Gastrocnemius medialis (tissue), 4 donors: ENCODE results near the gene METTL16. TPM values are rescaled to one million over a fixed set of nuclear protein-coding genes. Genes with fewer than 3 reads are reported as not detected.

Source experiments
- ATAC-seq, 2 donors: fragments of 150-250 bp; one replicate each; pipeline ENCODE4 v1.9.1; 2016
- DNase-seq, 2 donors: peaks; one replicate each; pipeline ENCODE4 v3.0.0-alpha.2; 2019
- H3K27ac ChIP-seq, 4 donors: fragments of 200-600 bp; sonication (generic); 1 replicate in 1 of 4; 2 replicates in 3 of 4; pipeline ENCODE4 v1.5.1; 2016 to 2018; ENCODE audit warnings: mild to moderate bottlenecking in 2 of 4, moderate library complexity in 1 of 4
- H3K27me3 ChIP-seq, 3 donors: fragments of 200-600 bp; sonication (generic) in 2 of 3; 1 replicate in 1 of 3; 2 replicates in 2 of 3; pipeline versions ENCODE4 v1.5.1 to v1.6.0; 2016 to 2019; ENCODE audit warnings: mild to moderate bottlenecking in 1 of 3, moderate library complexity in 1 of 3
- H3K36me3 ChIP-seq, 2 donors: fragments of 200-600 bp; sonication (generic) in 1 of 2; one replicate each; pipeline ENCODE4 v1.5.1; 2017 to 2018
- H3K4me1 ChIP-seq, 2 donors: fragments of 200-600 bp; sonication (generic) in 1 of 2; one replicate each; pipeline ENCODE4 v1.5.1; 2016 to 2017; ENCODE audit warnings: mild to moderate bottlenecking in 2 of 2
- H3K4me3 ChIP-seq, 4 donors: fragments of 200-600 bp; sonication (generic) in 3 of 4; 1 replicate in 1 of 4; 2 replicates in 3 of 4; pipeline ENCODE4 v1.5.1; 2016 to 2019; ENCODE audit warnings: mild to moderate bottlenecking in 2 of 4
- H3K9me3 ChIP-seq, 3 donors: fragments of 200-600 bp; sonication (generic) in 2 of 3; 1 replicate in 1 of 3; 2 replicates in 2 of 3; pipeline ENCODE4 v1.5.1; 2016 to 2019
- CTCF ChIP-seq, 5 experiments: fragments of 450-650 bp in 3 of 5; fragments of 200-600 bp in 2 of 5; sonication (generic) in 2 of 5; IDR thresholded peaks in 4 of 5; conservative IDR thresholded peaks in 1 of 5; 1 replicate in 4 of 5; 2 replicates in 1 of 5; pipeline ENCODE4 v1.5.1; 2016 to 2019; ENCODE audit warnings: antibody characterized with exemption in 5 of 5, mild to moderate bottlenecking in 3 of 5, moderate library complexity in 3 of 5
- POLR2A ChIP-seq, 2 donors: fragments of 450-650 bp; IDR thresholded peaks; one replicate each; pipeline ENCODE4 v1.6.1; 2017; ENCODE audit warnings: antibody characterized with exemption in 2 of 2, mild to moderate bottlenecking in 2 of 2, moderate library complexity in 2 of 2
- in situ Hi-C, 4 donors: fragments of 200-750 bp; cut with MboI; loops; one replicate each; pipeline versions ENCODE4 v1.15.0 to v1.8.0; 2017; ENCODE audit warnings: low sequenced_read_pairs in 4 of 4
- intact Hi-C: fragments of 100-400 bp; cut with DNase I; formaldehyde crosslinking; loops from one replicate; pipeline ENCODE4 v1.15.1; 2023; ENCODE audit warnings: low total_unique reads
- total RNA-seq, 4 donors: library from RNA; depleted of rRNA; stranded (reverse); fragments of >200 nt; gene quantifications; one replicate each; pipeline versions ENCODE4 v1.1.0 to v1.2.3, GENCODE V29; 2016

The METTL16 gene
- total RNA-seq, 4 donors from 2014 or later: 18.2 to 59.7 (median 25.4) TPM

GRCh38 chr17:2405247-2405926 is 106.3 kb downstream of the METTL16 start:
- in situ Hi-C loops (loop anchor here in 1 of 4 donors (25.0 kb wide), 1 partner anchor 307 kb away; the partner anchor contains the start of gene CLUH), intact Hi-C loops (loop anchor here (10.0 kb wide), 1 partner anchor 189 kb away; the partner anchor contains the start of gene PAFAH1B1)
- TF ChIP-seq POLR2A (IDR thresholded peaks at IDR 0.05): no peak
- TF ChIP-seq CTCF (IDR thresholded peaks at IDR 0.05 in 4 of 5, conservative IDR thresholded peaks at IDR 0.05 in 1 of 5): no peak
- Histone ChIP-seq H3K4me3 (no peak overlapping the region), H3K4me1 (peaks cover 40 to 48% of the 10 kb centered on the region in 2 donors), H3K36me3 (no peaks in the 10 kb centered on the region), H3K27ac (peak overlapping the region; percentile 75 to 99 (median 81)), H3K9me3 (no peaks in the 10 kb centered on the region), H3K27me3 (no peaks in the 10 kb centered on the region)
- ATAC-seq (no peak), DNase-seq (no peak)

- H3K4me3 ChIP-seq: no peak overlapping the region
- ATAC-seq (no peak), DNase-seq (no peak)
- TF ChIP-seq CTCF (IDR thresholded peaks at IDR 0.05 in 4 of 5, conservative IDR thresholded peaks at IDR 0.05 in 1 of 5): no peak
- TF ChIP-seq POLR2A (IDR thresholded peaks at IDR 0.05): no peak
- H3K36me3 ChIP-seq: no peaks in the 10 kb centered on the region
- peak overlapping the region; percentile 97 to 99 (median 99) for H3K27ac ChIP-seq
- H3K27me3 ChIP-seq: no peaks in the 10 kb centered on the region
- no peaks in the 10 kb centered on the region for H3K9me3 ChIP-seq
- in situ Hi-C loops (loop anchor here in 1 of 4 donors (25.0 kb wide), 1 partner anchor 309 kb away; the partner anchor contains the start of gene CLUH), intact Hi-C loops (loop anchor here (2.0 to 10.0 kb wide), 4 partner anchors 18 to 351 kb away; partner anchors contain the start of genes PAFAH1B1, SGSM2 and TSR1)
- H3K4me1 ChIP-seq: peaks cover 50 to 54% of the 10 kb centered on the region in 2 donors
Measured at GRCh38 chr17:2403044-2403443, 108.6 kb downstream of the METTL16 start.

- Histone ChIP-seq H3K27me3 (no peaks in the 10 kb centered on the region), H3K4me1 (peaks cover 54 to 57% of the 10 kb centered on the region in 2 donors), H3K4me3 (peak overlapping the region; percentile 63 to 89 (median 85)), H3K9me3 (no peaks in the 10 kb centered on the region), H3K36me3 (no peaks in the 10 kb centered on the region), H3K27ac (peak overlapping the region; percentile 97 to 99 (median 99))
- no peak for ATAC-seq
- in situ Hi-C loops (loop anchor here in 1 of 4 donors (25.0 kb wide), 1 partner anchor 310 kb away; the partner anchor contains the start of gene CLUH), intact Hi-C loops (loop anchor here (2.0 to 10.0 kb wide), 4 partner anchors 18 to 350 kb away; partner anchors contain the start of genes PAFAH1B1, SGSM2 and TSR1)
- no peak for DNase-seq
- TF ChIP-seq CTCF (IDR thresholded peaks at IDR 0.05 in 4 of 5, conservative IDR thresholded peaks at IDR 0.05 in 1 of 5) (no peak), POLR2A (IDR thresholded peaks at IDR 0.05) (no peak)
Measured at GRCh38 chr17:2402544-2402943, 109.1 kb downstream of the METTL16 start.

GRCh38 chr17:2401426-2402221 is 110.1 kb downstream of the METTL16 start:
- Histone ChIP-seq H3K27me3 (no peaks in the 10 kb centered on the region), H3K27ac (peak overlapping the region; percentile 97 to 99 (median 99)), H3K9me3 (no peaks in the 10 kb centered on the region), H3K4me1 (peaks cover 57% of the 10 kb centered on the region in 2 donors), H3K36me3 (no peaks in the 10 kb centered on the region), H3K4me3 (peak overlapping the region; percentile 63 to 89 (median 85))
- in situ Hi-C loops (loop anchor here in 1 of 4 donors (25.0 kb wide), 1 partner anchor 311 kb away; the partner anchor contains the start of gene CLUH), intact Hi-C loops (loop anchor here (1.0 to 10.0 kb wide), 7 partner anchors 9 to 685 kb away; partner anchors contain the start of genes CLUH, PAFAH1B1, SGSM2 and TSR1)
- ATAC-seq (peak; percentile 44 to 50), DNase-seq (peak; percentile 100)
- TF ChIP-seq POLR2A (IDR thresholded peaks at IDR 0.05) (no peak), CTCF (IDR thresholded peaks at IDR 0.05 in 4 of 5, conservative IDR thresholded peaks at IDR 0.05 in 1 of 5) (no peak)
